HG02798 (cell line): ENCODE measurements around the gene MICU1.
"Not testable (repeated sequence)": the region's sequence is repeated elsewhere in the genome, so short reads cannot be mapped to it uniquely, and the experiment has no call there.

Experiments
- ATAC-seq: cut with Tn5 transposase; IDR thresholded peaks from one replicate; pipeline ENCODE4 v1.9.1; 2021; ENCODE audit warnings: mild to moderate bottlenecking; ENCODE audit not compliant: unreplicated experiment, poor library complexity

The MICU1 gene, protein sequence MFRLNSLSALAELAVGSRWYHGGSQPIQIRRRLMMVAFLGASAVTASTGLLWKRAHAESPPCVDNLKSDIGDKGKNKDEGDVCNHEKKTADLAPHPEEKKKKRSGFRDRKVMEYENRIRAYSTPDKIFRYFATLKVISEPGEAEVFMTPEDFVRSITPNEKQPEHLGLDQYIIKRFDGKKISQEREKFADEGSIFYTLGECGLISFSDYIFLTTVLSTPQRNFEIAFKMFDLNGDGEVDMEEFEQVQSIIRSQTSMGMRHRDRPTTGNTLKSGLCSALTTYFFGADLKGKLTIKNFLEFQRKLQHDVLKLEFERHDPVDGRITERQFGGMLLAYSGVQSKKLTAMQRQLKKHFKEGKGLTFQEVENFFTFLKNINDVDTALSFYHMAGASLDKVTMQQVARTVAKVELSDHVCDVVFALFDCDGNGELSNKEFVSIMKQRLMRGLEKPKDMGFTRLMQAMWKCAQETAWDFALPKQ

DNA sequence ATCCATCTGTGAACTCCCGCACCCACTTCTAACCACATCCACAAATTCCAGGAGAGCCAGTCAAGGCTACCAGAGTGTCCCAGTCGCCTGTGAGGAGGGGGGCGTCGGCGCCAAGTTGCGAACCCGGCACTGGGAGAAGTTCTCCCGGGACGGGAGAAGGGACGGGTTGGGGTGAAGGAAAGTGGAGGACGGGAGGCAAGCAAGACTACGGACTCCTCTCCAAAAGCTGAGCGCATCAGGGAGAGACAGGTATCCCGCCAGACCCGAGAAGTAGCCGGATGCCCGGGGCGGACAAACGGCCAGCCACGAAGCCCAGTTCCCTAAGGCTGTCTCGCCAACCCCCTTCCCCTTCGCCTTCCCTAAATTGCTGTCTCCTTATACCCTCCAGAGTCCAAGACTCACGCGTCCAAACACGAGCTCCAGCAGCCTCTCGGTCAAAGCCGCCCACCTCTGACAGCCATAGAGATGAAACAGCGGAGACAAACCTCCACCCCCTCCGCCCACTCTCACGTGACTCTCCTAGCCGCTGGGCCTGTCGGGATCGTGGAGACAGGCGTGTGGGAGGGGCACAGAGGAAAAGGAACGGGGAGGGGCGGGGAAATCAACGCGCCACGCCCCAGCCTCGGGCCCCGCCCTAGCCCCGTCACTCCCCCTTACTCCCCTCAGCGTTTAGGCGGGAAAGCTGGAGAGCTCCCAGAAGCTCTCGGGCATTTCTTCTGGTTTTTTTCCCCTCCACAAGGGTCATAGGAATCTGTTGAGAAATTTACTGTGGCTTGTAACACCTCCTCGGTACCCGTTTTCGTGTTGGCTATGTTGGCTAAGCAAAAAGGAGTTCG lies at the start of gene MICU1:
TSS of gene MICU1 (minus strand) at position 472 of the 836 bp plus-strand sequence. CDS start 59,286 bp downstream, outside the sequence.
- peak; percentile 99 for ATAC-seq

GRCh38 chr10:72674174-72674573 lies 48.3 kb upstream of the MICU1 start:
- ATAC-seq = not testable (repeated sequence)

- no peak for ATAC-seq
These were observed 47.4 kb upstream of the MICU1 start for GRCh38 chr10:72673280-72673679.

- ATAC-seq = no peak
These were observed 41.5 kb upstream of the MICU1 start for GRCh38 chr10:72667207-72667864.

DNA sequence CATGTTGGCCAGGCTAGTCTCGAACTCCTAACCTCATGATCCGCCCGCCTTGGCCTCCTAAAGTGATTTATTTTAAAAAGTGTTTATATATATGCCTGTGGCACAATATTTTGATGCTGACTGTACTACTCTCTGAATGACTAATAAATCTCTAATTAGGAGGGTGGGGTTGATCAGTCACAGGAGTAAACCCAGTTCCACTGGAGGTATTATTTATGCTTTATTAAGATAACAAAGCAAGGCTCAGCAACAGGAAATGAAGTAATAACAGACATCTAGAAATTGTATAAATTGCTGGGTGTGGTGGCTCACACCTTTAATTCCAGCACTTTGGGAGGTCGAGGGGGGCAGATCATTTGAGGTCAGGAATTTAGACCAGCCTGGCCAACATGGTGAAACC lies 40.0 kb upstream of the MICU1 start:
- no peak for ATAC-seq

DNA sequence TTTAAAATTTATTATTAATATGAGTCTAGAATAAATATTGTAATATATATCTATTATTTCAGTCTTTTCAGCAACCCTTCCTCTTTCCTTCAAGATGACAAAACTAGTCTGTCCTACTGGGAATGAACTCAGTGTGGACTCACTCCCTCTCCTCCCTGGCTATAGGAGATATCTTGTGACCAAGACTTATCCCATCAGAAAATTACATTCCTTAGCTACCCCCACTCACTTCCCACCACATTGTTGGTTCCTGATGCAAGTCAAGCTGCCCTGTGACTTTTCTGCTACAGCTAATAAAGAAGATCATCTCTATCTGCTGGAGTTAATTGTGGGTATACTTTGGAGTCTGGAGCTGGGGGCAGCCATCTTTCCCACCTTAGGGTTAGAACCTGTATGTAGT lies 38.1 kb upstream of the MICU1 start:
- ATAC-seq = no peak

DNA sequence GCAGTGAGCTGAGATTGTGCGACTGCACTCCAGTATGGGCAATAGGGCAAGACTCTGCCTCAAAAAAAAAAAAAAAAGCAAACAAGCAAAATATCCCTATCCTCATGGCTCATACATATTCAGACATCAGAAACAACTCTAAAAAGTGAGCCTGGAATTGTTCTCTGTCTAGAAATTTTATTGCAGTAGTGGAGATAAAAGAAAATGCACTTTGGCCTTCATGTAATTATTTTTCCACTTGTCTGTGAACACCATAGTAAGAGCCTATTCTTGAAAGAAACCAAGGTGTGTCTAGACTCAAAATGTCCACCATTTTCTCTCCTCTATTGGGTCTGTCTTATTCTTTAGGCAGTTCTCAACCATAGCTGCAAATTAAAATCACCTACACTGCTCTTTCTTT lies 35.6 kb upstream of the MICU1 start:
- ATAC-seq = no peak

DNA sequence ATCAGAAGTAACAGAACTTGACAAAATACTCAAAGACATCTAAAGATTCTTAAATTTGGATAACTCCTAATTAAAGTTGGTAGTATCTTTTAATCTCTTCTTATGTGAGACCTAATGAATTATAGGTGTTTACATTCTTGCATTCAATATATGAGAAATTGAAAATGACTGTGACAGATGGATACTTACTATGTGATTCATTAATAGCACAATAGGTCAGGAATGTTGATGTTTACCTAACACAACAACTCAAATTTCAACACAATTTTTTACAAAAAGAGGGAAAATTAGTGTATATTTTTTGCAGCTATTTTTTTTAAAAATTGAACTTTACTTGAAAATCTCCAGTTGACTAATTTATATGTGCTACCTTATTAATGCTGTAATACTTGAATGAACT lies 34.3 kb upstream of the MICU1 start:
- no peak for ATAC-seq

DNA sequence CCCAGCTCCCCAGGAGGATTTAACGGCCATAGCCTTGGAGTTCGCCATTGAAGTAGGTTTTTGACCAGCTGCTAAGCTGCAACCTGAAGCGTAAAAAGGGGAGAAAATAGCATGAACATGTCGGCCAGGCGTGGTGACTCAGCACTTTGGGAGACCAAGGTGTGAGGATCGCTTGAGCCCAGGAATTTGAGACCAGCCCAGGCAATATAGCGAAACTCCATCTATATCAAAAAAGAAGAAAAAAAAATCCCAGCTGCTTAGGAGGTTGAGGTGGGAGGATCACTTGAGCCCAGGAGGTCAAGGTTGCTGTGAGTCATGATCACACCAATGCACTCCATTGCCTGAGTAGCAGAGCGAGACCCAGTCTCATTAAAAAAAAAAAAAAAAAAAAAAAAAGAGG lies 33.8 kb upstream of the MICU1 start:
- no peak for ATAC-seq

GRCh38 chr10:72658696-72659400 lies 33.0 kb upstream of the MICU1 start:
- ATAC-seq = no peak

DNA sequence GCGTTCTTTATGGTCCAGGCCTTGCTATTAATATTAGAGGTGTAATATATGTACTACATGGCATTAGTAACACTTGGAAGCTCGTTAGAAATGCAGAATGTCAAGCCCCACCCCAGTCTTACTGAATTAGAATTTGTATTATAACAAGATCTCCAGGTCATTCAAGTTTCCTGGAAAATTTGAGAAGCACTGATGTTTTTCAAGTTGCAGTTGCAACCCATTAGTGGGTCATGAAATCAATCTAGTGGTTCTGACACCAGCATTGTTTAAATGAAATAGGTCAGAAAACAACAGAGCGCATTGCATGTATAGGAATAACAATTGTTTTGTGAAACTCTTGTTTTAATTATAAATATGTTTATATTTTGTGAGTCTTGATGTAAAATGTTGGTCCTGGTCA lies 28.8 kb upstream of the MICU1 start:
- ATAC-seq = no peak

DNA sequence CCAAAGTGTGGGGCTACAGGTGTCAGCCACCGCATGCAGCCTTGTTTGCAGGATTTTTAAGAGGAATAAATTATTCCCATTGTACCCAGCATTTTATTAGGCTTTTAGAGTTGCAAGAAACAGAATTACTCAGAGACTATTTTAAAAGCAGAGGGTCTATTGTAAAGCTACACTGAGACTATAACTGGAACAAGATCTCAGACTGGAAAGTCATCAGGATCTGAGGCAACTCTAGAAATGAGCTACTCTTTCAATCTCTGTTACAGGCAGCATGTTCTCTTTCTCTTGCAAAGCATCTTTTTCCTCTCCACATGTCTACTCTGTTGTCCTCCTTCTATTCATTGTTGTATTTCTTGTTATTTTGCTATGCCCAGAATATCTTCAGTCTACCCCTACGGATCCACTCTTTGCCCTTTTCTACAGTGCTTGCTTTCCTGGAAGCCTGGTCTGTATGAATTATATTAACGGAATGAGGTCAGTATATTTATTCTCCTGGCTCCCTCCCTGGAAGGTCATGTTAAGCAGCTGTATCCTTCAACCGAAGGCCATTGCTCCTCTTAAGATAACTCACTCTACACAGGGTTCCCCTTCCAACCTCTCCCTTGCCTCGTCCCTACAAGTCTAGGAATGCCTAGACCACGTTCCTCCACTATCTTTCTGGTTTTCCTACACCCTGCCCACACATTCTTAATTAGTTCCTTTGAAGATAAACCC lies 27.7 kb upstream of the MICU1 start:
- ATAC-seq = no peak

DNA sequence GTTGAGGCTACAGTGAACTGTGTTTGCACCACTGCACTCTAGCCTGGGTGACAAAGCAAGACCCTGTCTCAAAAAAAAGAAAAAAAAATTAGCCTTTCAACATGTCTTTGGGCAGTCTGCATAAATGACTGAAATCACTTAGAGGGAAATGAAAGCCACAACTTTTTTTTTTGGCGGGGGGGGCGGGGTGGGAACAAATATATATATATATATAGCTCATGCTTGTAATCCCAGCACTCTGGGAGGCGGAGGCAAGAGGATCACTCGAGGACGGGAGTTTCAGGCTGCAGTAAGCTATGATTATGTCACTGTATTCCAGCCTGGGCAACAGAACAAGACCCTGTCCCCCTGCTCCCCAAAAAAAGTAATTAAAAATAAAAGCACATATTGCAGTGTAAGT lies 23.4 kb upstream of the MICU1 start:
- ATAC-seq = no peak

DNA sequence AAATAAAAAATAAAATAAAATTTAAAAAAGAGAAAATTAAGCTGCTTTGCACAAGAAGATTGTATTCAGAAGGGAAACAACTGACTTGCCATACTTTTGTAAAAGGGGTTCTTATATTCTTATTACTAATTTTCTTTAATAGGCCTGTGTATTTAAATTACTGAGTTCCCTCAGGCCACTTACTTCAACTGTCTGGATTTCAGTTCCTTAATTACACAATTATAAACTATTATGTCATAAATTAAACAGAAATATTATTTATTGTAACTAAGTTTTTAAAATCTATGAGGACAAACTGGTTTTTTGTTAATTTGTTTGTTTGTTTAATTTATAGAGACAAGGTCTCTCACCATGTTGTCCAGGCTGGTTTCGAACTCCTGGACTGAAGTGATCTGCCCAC lies 22.4 kb upstream of the MICU1 start:
- no peak for ATAC-seq

DNA sequence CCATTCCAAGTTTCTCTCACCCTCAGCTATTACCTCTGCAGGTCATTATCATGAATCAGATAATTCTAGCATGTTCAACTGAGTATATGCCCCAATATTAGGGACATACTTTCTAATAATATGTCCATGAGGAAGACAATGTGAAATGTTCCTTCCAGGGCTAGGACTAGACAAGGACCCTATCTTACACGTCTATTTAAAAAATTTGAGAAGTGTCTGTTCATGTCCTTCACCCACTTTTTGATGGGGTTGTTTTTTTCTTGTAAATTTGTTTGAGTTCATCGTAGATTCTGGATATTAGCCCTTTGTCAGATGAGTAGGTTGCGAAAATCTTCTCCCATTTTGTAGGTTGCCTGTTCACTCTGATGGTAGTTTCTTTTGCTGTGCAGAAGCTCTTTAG lies 21.1 kb upstream of the MICU1 start:
- not testable (repeated sequence) for ATAC-seq

DNA sequence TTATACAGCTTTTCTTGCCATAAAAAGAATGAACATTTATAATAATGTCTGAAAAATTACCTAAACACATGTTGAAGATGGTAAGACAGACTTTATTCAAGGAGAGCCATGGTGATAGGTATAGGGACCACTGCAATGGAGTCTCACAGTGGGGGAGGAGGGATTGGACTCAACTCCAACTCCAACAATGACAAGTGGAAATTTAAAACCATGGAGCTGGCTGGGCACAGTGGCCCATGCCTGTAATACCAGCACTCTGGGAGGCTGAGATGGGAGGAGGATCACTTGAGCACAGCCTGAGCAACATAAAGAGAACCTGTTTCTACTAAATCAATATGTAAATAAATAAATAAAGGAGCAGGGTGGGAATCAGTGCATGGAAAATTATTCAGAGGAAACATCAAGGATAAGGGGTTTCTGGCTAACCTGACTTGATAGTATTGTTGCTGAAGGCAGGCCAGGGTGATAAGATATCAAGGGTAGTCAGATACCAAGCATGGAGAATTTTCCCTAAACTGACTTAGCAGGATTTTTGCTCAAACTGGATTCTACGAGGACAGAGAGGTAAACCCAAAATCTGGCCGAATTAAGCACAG lies 19.5 kb upstream of the MICU1 start:
- no peak for ATAC-seq

DNA sequence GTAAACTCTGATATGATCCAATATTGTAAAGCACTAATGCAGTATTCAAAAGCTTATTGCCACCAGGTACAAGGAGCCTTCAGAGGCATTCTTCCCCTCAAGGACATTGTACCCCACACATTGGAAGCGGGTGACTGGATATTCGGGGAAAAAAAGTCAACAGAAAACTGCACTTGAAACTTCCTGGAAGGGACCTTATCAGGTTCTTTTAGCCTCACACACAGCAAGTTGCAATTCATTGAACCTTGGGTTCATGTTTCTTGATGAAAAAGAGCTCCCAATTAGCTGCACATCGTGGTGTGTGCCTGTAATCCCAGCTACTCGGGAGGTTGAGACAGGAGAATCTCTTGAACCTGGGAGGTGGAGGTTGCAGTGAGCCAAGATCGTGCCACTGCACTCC lies 16.4 kb upstream of the MICU1 start:
- ATAC-seq = no peak

- no peak for ATAC-seq
These were observed 13.6 kb upstream of the MICU1 start for GRCh38 chr10:72639441-72639873.
